GM23338 (cell line): Measurements from ENCODE around the gene SLC4A7. TPM values are rescaled to one million over a fixed set of nuclear protein-coding genes. Genes with fewer than 3 reads are reported as not detected.

ENCODE experiments used
- ATAC-seq: fragments of 200-7000 bp; cut with Tn5 transposase; 3 replicates; pipeline ENCODE4 v1.9.1; 2020
- DNase-seq: peaks from one replicate; pipeline ENCODE4 v3.0.0-alpha.2; 2015; ENCODE audit warnings: low spot score
- H2AFZ ChIP-seq: fragments of 200-600 bp; sonication (generic); 2 replicates; pipeline ENCODE4 v1.8.0; 2016; ENCODE audit warnings: antibody characterized with exemption, mild to moderate bottlenecking, moderate library complexity
- H3F3A ChIP-seq: fragments of 200-600 bp; sonication (generic); replicated peaks from 2 replicates; pipeline ENCODE4 v1.8.0; 2017; ENCODE audit warnings: antibody characterized with exemption, mixed run types, low read depth
- H3K27ac ChIP-seq: fragments of 200-600 bp; sonication (generic); 2 replicates; pipeline ENCODE4 v1.6.1; 2016; ENCODE audit warnings: low read depth
- H3K27me3 ChIP-seq: fragments of 200-600 bp; sonication (generic); 2 replicates; pipeline ENCODE4 v1.8.0; 2016; ENCODE audit warnings: mild to moderate bottlenecking, mixed run types, moderate library complexity; ENCODE audit not compliant: insufficient read depth
- H3K36me3 ChIP-seq: fragments of 200-600 bp; sonication (generic); 2 replicates; pipeline ENCODE4 v1.8.0; 2016; ENCODE audit warnings: mild to moderate bottlenecking; ENCODE audit not compliant: insufficient read depth
- H3K4me1 ChIP-seq: fragments of 200-600 bp; sonication (generic); 2 replicates; pipeline ENCODE4 v1.8.0; 2016; ENCODE audit warnings: mild to moderate bottlenecking, moderate library complexity; ENCODE audit not compliant: insufficient read depth
- H3K4me2 ChIP-seq: fragments of 200-600 bp; sonication (generic); 2 replicates; pipeline ENCODE4 v1.7.1; 2017; ENCODE audit warnings: mixed run types
- H3K4me3 ChIP-seq: fragments of 200-600 bp; sonication (generic); 2 replicates; pipeline ENCODE4 v1.6.1; 2016; ENCODE audit warnings: mixed run types
- H3K79me2 ChIP-seq: fragments of 200-600 bp; sonication (generic); replicated peaks from 2 replicates; pipeline ENCODE4 v1.8.0; 2017; ENCODE audit warnings: mild to moderate bottlenecking; ENCODE audit not compliant: insufficient read depth
- H3K9me2 ChIP-seq: fragments of 200-600 bp; sonication (generic); 2 replicates; pipeline ENCODE4 v1.8.0; 2017; ENCODE audit not compliant: insufficient read depth
- H4K20me1 ChIP-seq: fragments of 200-600 bp; sonication (generic); replicated peaks from 2 replicates; pipeline ENCODE4 v1.8.0; 2017; ENCODE audit warnings: mild to moderate bottlenecking; ENCODE audit not compliant: insufficient read depth
- H3K27ac Mint-ChIP-seq: 2 replicates; pipeline ENCODE4 v1.8.0; 2020; ENCODE audit warnings: inconsistent platforms, mild to moderate bottlenecking, moderate library complexity, mixed read lengths
- H3K27me3 Mint-ChIP-seq: 3 replicates; pipeline ENCODE4 v1.8.0; 2022; ENCODE audit warnings: low read depth, mild to moderate bottlenecking, moderate library complexity, mixed read lengths, inconsistent platforms; ENCODE audit not compliant: insufficient read depth, poor library complexity
- H3K36me3 Mint-ChIP-seq: 3 replicates; pipeline ENCODE4 v1.8.0; 2021; ENCODE audit warnings: low read depth, mild to moderate bottlenecking, inconsistent platforms, moderate library complexity, mixed read lengths
- H3K4me1 Mint-ChIP-seq: 3 replicates; pipeline ENCODE4 v1.8.0; 2020; ENCODE audit warnings: mild to moderate bottlenecking, inconsistent platforms, mixed read lengths
- H3K4me3 Mint-ChIP-seq: 3 replicates; pipeline ENCODE4 v1.8.0; 2021; ENCODE audit warnings: moderate library complexity, mild to moderate bottlenecking, inconsistent platforms, mixed read lengths
- H3K9me3 Mint-ChIP-seq: 3 replicates; pipeline ENCODE4 v1.8.0; 2020; ENCODE audit warnings: moderate library complexity, mild to moderate bottlenecking, inconsistent platforms, mixed read lengths
- CREB1 ChIP-seq: fragments of 250-450 bp; sonication (Bioruptor Pico); IDR thresholded peaks from 2 replicates; pipeline ENCODE4 v1.5.0; 2020; ENCODE audit warnings: low read depth, mild to moderate bottlenecking, moderate library complexity
- EZH2 ChIP-seq: fragments of 200-600 bp; sonication (generic); IDR thresholded peaks from one replicate; pipeline ENCODE4 v1.8.0; 2017; ENCODE audit warnings: antibody characterized with exemption, mild to moderate bottlenecking, low read depth; ENCODE audit not compliant: unreplicated experiment
- EZH2phosphoT487 ChIP-seq: fragments of 200-600 bp; sonication (generic); IDR thresholded peaks from one replicate; pipeline ENCODE4 v1.8.1; 2018; ENCODE audit warnings: antibody characterized with exemption; ENCODE audit not compliant: unreplicated experiment
- JUNB ChIP-seq: IDR thresholded peaks from one replicate; pipeline ENCODE4 v1.6.1; 2016; ENCODE audit warnings: antibody characterized with exemption; ENCODE audit not compliant: unreplicated experiment
- POLR2AphosphoS5 ChIP-seq: IDR thresholded peaks from 2 replicates; pipeline ENCODE4 v1.6.1; 2016; ENCODE audit warnings: antibody characterized with exemption, low read depth
- ZNF114 ChIP-seq: fragments of 250-450 bp; sonication (Bioruptor Pico); IDR thresholded peaks from 2 replicates; pipeline ENCODE4 v1.5.0; 2020; ENCODE audit warnings: mild to moderate bottlenecking, moderate library complexity
- ZNF331 ChIP-seq: fragments of 250-450 bp; sonication (Bioruptor Pico); IDR thresholded peaks from 2 replicates; pipeline ENCODE4 v1.5.0; 2020; ENCODE audit warnings: low read depth, mild to moderate bottlenecking, moderate library complexity
- polyA plus RNA-seq: library from polyadenylated mRNA; unstranded; fragments of >200 nt; fragmentation: Nextera tagmentation; extraction: Ambion mirVana; gene quantifications from 2 replicates; pipeline ENCODE4 v1.2.1, GENCODE V29; 2016
- total RNA-seq: library from RNA; depleted of rRNA; stranded (reverse); fragments of >200 nt; shearing (Covaris generic); gene quantifications from 2 replicates; pipeline ENCODE4 v1.2.3, GENCODE V29; 2014
- TF ChIP-seq, protein P1 (sequence below): fragments of 250-450 bp; sonication (Bioruptor Pico); IDR thresholded peaks from 2 replicates; pipeline ENCODE4 v1.5.0; 2020; ENCODE audit warnings: mild to moderate bottlenecking, moderate library complexity

The SLC4A7 gene
- total and polyA plus RNA-seq, 2 experiments from 2014 or later, result 44.4 to 101 TPM

DNA sequence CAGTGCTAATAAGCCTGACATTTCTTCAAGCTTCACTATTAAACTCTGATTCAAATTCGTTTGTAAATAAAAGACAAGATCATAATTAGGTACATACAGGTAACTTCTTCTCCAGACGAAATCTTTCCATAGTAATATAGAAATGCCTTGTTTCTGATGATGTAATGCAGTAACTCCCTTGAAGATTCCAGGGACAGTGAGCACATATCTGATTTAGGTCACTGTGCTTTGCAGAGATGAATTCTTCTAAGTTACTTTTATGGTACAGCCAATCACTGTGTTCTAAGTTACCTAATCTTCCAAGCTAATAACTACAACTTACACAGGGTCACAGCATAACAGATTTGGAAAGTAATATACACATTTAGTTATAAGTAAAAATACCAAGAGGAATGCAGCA lies 27.6 kb downstream of the SLC4A7 start:
- Histone ChIP-seq H3F3A (no peaks in the 10 kb centered on the region), H3K9me2 (no peaks in the 10 kb centered on the region), H4K20me1 (peaks cover 39% of the 10 kb centered on the region; the same call in 1 of the 2 replicates), H3K27ac (no peak overlapping the region), H3K27me3 (no peaks in the 10 kb centered on the region), H3K4me3 (0 out of 2 replicates have a peak overlapping the region, but pooled peaks have one; percentile 15), H3K79me2 (peaks cover 96% of the 10 kb centered on the region), H2AFZ (no peak overlapping the region), H3K4me2 (peak overlapping the region; percentile 66), H3K36me3 (no peaks in the 10 kb centered on the region), H3K4me1 (peaks cover 30% of the 10 kb centered on the region)
- peak overlapping the region; percentile 8; the same call in 1 of the 2 replicates for H3K27ac Mint-ChIP-seq
- no peak overlapping the region for H3K4me3 Mint-ChIP-seq
- ATAC-seq, result no peak
- peaks cover 43% of the 10 kb centered on the region; the same call in 2 of the 3 replicates for H3K4me1 Mint-ChIP-seq
- H3K27me3 Mint-ChIP-seq, result peaks cover 2% of the 10 kb centered on the region
- no peaks in the 10 kb centered on the region for H3K9me3 Mint-ChIP-seq
- DNase-seq, result no peak
- H3K36me3 Mint-ChIP-seq, result peaks cover 13% of the 10 kb centered on the region; the same call in 2 of the 3 replicates
- no peak for TF ChIP-seq JUNB
- TF ChIP-seq CREB1 (CRISPR knock-in tag), result no peak
- no peak for TF ChIP-seq ZNF114 (CRISPR knock-in tag)
- no peak for TF ChIP-seq EZH2
- no peak for TF ChIP-seq ZNF331 (CRISPR knock-in tag)
- TF ChIP-seq, protein P1, sequence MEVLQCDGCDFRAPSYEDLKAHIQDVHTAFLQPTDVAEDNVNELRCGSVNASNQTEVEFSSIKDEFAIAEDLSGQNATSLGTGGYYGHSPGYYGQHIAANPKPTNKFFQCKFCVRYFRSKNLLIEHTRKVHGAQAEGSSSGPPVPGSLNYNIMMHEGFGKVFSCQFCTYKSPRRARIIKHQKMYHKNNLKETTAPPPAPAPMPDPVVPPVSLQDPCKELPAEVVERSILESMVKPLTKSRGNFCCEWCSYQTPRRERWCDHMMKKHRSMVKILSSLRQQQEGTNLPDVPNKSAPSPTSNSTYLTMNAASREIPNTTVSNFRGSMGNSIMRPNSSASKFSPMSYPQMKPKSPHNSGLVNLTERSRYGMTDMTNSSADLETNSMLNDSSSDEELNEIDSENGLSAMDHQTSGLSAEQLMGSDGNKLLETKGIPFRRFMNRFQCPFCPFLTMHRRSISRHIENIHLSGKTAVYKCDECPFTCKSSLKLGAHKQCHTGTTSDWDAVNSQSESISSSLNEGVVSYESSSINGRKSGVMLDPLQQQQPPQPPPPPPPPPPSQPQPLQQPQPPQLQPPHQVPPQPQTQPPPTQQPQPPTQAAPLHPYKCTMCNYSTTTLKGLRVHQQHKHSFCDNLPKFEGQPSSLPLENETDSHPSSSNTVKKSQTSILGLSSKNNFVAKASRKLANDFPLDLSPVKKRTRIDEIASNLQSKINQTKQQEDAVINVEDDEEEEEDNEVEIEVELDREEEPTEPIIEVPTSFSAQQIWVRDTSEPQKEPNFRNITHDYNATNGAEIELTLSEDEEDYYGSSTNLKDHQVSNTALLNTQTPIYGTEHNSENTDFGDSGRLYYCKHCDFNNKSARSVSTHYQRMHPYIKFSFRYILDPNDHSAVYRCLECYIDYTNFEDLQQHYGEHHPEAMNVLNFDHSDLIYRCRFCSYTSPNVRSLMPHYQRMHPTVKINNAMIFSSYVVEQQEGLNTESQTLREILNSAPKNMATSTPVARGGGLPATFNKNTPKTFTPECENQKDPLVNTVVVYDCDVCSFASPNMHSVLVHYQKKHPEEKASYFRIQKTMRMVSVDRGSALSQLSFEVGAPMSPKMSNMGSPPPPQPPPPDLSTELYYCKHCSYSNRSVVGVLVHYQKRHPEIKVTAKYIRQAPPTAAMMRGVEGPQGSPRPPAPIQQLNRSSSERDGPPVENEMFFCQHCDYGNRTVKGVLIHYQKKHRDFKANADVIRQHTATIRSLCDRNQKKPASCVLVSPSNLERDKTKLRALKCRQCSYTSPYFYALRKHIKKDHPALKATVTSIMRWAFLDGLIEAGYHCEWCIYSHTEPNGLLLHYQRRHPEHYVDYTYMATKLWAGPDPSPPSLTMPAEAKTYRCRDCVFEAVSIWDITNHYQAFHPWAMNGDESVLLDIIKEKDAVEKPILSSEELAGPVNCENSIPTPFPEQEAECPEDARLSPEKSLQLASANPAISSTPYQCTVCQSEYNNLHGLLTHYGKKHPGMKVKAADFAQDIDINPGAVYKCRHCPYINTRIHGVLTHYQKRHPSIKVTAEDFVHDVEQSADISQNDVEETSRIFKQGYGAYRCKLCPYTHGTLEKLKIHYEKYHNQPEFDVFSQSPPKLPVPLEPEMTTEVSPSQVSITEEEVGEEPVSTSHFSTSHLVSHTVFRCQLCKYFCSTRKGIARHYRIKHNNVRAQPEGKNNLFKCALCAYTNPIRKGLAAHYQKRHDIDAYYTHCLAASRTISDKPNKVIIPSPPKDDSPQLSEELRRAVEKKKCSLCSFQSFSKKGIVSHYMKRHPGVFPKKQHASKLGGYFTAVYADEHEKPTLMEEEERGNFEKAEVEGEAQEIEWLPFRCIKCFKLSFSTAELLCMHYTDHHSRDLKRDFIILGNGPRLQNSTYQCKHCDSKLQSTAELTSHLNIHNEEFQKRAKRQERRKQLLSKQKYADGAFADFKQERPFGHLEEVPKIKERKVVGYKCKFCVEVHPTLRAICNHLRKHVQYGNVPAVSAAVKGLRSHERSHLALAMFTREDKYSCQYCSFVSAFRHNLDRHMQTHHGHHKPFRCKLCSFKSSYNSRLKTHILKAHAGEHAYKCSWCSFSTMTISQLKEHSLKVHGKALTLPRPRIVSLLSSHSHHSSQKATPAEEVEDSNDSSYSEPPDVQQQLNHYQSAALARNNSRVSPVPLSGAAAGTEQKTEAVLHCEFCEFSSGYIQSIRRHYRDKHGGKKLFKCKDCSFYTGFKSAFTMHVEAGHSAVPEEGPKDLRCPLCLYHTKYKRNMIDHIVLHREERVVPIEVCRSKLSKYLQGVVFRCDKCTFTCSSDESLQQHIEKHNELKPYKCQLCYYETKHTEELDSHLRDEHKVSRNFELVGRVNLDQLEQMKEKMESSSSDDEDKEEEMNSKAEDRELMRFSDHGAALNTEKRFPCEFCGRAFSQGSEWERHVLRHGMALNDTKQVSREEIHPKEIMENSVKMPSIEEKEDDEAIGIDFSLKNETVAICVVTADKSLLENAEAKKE (CRISPR knock-in tag), result no peak
- no peak for TF ChIP-seq POLR2AphosphoS5
- TF ChIP-seq EZH2phosphoT487, result no peak
